Ammon's horn (tissue), 1 donor: ENCODE results near the gene WDR35.
"Not testable (repeated sequence)": the region's sequence is repeated elsewhere in the genome, so short reads cannot be mapped to it uniquely, and the experiment has no call there.

ENCODE experiments used
- DNase-seq: peaks from one replicate; pipeline ENCODE4 v3.0.0-alpha.2; 2016; ENCODE audit warnings: low spot score

The WDR35 gene

DNA sequence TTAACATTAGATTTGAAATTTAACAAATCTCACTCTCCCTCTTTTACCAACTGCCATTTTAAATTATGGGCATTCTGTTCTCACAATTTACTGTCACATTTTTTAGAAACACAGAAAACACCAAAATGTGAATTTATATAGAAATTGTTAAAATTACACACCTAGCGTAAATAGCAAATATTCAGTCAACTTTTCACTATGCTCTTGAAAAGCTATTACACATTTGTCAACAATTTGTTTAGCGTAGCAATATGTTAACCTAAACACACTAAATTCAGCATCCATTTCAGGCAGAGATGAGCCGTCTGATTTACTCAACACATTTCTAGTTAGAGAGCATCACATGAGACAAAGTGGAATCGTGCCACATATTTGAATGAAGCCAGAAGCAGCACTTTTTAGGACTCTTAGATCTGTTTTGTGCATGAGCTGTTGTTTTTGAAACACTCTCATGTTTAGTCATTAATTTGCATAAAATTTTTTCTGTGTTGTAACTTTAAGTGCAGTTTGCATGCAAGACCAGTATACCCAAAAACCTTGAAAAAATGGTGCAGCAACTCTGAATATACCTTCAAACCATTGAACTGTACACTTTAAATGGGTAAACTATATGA, 96.3 kb downstream of the WDR35 start:
- peak; percentile 34 for DNase-seq

DNA sequence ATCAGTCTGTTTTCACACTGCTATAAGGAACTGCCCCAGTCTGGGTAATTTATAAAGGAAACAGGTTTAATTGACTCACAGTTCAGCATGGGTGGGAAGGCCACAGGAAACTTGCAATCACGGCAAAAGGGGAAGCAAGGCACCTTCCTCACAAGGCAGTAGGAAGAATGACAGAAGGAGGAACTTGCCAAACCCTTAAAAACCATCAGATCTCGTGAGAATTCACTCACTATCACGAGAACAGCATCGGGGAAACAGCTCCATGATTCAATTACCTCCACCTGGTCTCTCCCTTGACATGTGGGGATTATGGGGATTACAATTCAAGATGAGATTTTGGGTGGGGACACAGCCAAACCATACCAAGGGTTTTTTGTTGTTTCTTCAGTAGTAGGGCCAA, 97.9 kb downstream of the WDR35 start:
- not testable (repeated sequence) for DNase-seq

DNA sequence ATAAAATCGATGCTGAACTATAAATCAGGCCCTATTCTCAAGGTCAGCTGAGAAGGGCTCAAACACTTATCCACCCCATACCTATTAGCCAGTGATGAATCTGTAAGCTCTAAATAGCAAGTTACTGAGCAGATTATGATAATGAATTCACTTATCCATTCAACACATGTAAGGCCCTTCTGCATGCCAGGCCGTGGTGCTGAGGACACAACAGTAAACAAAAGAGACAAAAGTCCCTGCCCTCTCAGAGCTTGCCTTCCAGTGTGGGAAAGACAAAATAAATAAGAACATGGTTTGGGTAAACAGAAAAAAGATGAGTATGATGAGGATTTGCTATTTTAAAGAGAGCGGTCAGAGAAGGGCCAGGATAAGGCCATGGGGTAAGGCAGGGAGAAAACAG, 99.8 kb downstream of the WDR35 start:
- no peak for DNase-seq

DNA sequence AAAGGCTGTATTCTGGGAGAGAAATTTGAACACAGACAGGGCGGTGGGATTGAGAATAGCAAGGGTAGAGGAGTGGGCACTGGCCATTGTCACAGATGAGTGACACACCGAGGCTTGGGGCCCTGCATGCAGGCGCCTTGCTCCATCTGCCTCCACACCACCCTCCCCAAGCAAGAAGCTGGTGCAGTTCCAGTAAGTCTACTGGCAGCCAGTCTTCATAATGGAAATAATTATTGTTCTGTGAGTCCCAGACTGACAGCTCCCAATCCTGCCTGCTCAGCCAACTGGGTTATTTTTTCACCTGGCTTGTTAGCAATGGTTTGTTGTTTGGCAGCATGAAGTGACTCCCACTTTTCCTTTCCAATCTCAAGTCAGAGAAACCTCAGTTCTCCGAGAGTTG, 101.1 kb downstream of the WDR35 start:
- no peak for DNase-seq

DNA sequence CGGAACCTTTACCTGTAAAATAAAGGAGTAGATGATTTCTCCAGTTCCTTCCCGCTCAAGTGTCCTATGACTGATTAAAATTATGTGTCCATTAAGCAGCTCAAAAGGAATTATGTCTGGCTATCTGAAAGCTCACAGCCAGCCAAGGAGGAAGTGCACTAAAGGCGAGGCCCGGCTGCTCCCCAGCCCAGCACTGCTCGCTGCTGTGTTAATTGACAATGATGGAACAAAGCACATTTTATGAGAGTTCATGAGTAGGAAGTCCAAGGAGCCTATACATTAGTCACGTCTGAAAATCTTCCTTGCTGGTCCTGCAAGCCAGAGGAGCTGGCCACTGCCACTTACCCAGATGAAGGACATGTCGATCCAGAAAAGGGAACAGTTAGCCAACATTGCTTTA, 102.4 kb downstream of the WDR35 start:
- no peak for DNase-seq

DNA sequence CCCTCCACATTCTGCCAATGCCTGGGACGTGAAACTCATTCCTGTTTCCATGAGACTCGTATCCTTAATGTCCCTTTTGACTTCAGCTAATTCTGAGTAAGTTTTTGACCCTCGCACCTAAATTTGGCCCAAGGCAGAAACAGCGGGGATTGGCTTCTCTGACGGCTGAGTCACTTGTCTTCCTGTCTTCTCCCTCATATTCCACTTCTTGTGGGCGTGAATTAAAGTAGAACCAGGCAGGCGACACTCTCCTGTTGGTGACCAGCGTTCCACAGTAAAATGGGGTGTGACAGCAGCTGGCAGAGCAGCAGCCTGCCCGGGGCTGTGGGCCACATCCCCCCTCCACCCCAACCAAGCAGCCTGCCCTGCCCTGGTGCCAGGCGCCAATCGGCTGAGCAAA, 103.6 kb downstream of the WDR35 start:
- DNase-seq = no peak

DNA sequence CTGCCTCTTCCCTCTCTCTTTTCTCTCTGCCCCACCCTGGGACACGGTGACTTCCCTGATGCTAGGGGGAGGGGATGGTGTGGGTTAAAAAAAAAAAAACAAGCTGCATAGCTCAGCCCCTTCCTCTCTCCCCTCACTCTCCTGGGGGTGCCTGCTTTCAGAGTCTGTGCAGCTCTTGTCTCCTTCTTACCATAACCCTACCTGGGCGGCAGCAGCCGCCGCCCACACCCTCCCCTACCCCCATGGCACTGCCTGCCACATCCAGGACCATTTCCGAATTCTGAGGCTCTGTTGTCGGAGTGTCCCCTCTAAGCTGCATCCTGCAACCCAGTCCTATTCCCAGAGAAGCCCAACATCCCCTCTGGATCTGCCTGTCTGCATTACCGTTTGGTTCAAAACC, 104.1 kb downstream of the WDR35 start:
- DNase-seq = no peak

DNA sequence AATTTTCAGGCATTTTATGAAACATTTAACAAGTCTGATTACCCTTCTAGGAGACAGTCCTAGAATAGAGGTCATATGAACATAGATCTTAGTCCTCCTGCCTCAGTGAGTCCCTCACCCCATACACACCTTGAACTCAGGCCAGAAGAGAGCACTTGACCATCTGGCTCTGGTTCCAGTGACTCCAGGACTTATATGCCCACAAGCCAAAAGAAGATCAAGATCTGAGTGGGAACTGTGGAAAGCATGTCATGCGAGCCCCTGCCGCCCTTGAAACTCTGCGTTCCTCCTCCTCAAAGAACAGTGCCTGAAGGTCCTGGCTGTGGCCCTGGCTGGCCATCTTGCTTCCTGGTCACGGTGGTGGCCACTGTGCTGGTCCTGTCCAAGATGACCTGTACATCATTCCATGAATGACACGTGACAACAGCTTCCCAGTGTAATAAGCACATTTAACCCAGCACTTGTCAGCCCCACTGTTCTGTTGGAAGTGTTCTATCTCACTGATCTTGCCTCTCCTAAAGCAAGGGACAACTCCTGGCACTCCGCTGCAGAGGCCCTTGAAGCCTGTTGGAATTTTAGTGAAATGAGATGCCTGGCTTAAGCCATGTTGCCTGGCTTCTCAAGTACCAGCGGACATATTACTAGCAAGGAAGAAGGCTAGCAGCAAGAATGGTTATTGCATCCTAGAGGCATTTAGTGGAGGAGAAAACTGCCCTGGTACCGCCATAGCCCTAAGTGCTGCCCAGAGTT, 105.8 kb downstream of the WDR35 start:
- no peak for DNase-seq

DNA sequence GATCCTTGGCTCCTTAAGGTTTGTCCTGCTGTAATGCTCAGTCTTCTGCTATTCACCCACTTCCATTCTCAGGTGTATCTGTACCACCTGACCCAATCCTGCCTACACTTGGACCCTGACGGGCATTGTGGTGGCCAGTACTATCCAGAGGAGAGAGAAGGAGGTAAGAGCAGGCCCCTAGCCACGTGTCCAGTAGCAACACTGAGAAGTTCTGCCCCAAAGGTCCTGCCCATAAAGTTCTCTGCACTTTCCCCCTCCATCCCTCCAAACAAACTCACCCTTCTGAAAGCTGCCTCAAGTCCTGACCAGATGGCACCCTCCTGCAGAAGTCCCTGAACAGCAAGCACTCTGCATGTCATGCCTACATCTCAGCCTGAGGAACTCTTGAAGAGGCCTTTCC, 106.4 kb downstream of the WDR35 start:
- no peak for DNase-seq

DNA sequence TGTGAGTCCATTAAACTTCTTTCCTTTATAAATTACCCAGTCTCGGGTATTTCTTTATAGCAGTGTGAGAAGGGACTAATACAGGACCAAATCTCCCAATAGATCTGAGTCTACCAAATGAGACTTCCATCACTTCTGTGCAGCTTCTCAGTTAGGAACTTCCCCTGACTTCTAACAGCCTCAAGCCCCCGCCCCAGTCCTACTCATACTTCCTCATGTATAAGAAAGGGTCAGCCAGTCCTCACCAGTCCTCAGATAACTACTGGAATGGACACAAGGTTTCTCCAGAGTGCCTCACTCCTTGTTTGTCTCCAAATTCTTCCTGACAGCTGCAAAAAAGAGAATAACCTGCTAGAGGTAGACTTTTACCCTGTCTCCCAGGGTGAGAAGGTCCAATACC, 107.6 kb downstream of the WDR35 start:
- no peak for DNase-seq

DNA sequence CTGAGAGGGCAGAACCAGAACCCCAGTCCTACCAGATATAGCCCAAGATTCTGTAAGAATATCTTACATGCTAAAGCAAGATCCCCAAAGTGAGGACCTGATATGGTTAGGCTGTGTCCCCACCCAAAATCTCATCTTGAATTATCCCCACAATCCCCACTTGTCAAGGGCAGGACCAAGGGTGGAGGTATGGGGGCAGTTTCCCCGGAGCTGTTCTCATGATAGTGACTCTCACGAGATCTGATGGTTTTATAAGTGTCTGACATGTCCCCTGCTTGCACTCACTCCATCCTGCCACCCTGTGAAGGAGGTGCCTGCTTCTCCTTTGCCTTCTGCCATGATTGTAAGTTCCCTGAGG, 108.0 kb downstream of the WDR35 start:
- DNase-seq = no peak

DNA sequence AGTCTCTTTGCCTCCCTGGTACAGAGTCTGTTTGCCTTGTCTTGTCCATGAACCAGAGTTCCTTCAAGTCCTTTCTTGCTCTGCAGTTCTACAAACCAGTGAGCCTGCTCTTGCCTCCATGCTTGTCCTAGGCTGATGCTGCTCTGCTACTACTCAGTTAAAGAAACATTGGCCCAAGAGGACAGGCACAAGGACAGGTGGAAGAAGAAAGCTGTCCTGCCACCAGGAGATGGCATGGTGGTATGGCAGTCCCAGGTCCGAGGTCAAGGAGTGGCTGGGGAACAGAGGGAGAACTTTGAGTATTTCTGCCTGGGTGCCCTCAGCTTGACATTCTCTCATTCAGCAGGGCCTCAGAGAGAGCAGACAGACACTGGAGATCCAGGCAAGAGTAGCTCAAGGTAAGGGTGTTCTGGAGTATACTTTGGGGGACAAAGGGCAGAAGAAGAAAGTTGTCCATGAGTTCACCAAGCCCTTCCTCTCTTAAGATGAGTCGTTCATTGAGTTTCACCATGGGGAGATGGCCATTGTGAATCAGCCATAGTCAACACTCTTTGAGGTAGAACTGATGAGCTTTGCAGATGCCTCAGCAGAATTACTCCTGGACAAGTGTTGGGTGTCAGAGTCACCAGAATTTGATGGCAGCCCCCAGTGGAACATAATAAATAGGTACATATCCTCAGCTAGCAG, 108.5 kb downstream of the WDR35 start:
- DNase-seq = no peak

DNA sequence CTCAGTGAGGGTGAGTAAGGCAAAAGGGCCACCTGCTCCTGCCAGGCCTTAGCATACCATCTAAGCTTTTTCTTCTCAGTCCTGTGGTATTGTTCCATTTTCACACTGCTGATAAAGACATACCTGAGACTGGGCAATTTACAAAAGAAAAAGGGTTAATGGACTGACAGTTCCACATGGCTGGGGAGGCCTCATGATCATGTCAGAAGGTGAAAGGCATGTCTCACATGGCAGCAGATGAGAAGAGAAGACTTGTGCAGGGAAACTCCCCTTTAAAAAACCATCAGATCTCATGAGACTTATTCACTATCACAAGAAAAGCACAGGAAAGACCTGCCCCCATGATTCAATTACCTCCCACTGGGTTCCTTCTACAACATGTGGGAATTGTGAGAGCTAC, 109.7 kb downstream of the WDR35 start:
- DNase-seq = not testable (repeated sequence)

DNA sequence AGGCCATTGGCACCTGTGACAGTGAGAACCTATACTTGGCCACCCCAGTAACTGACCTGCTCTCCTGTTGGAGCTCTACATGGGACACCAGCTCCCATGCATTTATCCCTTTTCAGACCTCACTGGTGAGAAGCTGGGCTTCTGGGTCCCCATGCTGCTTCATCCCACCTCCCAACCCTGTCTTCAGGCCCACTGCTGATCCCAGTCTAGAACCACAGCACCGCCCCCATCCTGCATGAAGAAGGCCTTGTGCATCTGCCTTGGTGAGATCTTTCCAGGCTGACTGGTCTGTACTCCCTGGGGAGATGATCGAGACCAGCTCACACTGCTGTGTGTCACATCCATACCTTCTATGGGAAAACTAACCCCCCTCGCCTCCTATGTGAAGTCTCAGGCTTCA, 110.8 kb downstream of the WDR35 start:
- DNase-seq = no peak

DNA sequence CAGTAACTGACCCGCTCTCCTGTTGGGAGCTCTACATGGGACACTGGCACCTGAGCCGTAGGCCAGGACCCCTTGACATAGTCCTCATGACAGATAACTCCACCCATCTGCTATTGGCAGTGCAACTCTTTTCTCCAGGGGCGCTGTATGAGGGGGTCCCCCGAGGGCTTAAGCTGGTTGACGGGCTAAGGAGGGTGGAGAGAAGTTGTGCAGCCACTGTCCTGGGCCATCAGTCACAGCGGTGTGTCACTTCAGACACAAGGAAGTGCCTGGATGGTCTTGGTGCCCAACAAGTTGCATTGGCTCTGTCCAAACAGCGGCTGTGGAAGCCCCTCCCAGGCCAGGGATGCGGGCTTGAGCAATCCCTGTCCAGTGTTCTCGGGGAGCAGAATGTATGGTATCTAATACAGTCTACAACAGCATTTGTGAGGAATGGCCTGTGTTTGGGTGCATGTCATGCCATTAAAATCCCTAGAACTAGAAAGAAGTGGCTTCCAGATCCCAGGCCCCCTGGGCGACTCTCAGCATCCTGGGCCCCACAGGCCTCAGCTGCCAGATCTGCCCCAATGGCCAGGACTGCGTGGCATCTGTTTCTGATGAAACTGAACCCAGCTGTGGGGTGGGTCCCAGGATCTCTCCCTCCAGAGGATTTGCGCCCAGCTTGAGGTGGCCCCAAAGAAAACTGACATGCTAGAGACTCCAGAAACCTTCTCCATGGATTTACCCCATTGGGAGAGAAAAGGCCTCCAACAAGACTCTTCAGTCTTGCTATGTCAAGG, 111.4 kb downstream of the WDR35 start:
- DNase-seq = no peak

DNA sequence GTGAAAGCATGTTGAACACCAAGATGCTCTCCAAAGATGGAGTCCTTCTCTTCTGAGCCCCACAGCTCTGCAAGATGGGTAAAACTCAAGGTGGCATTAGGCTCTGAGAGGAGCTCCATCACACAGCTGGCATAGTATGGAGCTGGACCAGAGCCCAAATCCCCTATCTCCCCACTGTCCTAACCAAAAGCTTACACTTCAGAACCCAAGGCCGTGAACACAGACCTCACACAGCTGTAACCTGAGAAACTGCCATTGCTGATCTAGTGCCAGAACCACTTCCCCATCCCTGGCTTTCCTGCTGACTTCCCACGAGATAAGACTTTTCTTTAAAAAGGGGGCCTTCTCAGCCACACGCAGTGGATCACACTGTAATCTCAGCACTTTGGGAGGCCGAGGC, 113.2 kb downstream of the WDR35 start:
- DNase-seq = no peak

DNA sequence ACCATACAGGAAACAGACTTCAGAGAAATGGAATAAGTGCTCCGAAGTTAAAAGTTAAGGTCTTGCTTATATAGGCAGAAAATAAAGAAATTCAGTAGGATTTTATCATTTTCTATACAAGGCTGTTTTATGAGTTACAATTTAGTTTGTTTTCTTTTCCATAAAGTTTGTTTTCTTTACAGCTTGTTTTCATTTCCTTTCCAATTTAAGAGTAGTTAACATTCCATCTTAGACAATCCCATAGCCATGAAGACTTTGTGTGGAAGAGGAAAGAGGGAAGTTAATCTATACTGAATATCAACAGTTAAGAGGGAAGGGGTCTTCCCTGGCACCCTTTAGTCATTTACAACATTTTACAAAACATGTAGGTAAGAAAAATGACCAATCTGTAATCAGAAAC, 114.6 kb downstream of the WDR35 start:
- no peak for DNase-seq

DNA sequence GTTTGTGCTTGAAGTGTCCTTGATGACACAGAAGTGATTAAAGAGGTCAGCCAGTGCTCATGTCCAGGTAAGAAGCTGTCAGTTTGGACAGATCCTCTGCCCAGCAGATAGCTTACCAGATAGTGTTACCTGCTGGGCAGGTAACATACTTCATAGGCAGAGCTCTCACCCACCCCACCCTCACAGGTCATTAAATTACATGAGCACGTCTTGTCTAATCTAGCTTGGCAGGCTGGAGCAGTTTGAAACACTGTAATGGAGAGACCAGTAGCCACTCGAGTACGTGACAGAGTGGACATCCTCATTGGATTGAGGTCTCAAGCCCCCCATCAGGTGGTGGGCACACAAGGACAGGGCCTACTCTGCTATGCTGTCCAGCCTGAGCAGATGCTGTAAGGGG, 115.2 kb downstream of the WDR35 start:
- DNase-seq = no peak

DNA sequence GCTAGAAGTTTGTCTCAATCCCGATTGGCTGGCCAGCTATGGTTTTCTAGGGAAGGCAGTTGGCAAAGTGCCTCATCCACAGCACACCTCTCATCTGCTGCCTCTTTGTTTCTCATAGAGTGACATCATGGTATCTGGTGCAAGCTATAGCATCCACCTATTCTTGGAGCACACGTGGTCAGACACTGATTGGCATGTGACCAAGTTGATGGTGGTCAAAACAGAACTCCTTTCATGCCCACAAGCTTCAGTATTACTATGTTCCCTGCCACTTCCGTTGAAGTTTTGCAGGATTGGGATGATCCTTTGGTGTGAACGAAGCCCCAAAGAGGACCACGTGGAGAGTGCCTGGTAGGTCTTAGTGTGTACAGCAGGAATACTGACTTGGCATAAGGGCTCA, 116.9 kb downstream of the WDR35 start:
- no peak for DNase-seq

DNA sequence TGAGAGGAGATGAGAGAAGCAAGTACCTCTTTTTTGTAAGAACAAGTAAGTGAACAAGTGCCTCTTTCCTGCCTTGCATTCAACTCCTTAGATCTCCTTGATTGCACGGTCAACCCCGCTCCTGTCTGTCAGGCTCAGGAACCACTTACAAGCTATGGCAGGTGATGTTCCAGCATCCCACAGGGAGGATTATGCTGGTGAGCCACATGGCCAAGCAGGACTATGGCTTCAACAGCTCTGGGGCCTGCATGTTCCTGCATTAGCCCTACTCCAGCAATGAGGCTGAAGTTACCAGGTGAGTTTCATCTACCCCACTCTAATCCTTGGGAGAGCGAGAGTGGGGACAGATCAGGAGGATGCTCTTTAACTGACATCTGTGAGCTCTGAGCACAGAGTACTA, 117.6 kb downstream of the WDR35 start:
- DNase-seq = no peak

DNA sequence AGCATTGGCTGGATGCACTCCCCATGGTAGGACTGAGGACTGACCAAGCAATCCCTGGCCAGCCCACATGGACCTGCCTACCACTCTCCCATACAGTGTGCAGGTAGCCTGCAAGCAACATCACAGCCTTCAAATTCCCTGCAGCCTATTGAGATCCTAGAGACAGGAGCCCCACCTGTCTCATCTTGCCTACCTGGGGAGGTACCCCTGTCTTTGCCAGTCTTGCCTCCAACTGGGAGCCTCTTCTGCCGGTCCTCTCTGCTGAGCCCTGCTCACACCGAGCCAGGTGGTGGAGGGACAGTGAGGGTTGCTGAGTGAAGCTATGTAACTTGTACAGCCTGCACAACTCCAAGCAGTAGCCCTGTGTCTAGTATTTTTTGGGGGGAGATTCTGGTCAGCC, 118.1 kb downstream of the WDR35 start:
- no peak for DNase-seq

DNA sequence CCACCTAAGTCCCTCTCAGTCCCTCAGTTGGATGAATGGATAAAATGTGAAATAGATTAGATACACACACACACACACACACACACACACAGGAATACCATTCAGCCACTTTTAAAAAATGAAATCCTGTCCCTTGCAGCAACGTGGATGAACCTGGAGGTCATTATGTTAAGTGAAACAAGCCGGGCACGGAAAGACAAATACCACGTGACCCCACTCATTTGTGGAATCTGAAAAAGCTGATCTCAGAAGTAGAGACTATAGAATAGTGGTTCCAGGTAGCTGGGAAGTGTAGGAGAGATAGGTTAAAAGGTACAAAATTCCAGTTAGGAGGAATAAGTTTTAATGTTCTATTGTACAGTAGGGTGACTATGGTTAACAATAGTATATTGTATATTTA, 119.1 kb downstream of the WDR35 start:
- DNase-seq = no peak
